Brain pericyte (primary cell): ENCODE measurements around the gene KIF21B.
"Not testable (repeated sequence)": the region's sequence is repeated elsewhere in the genome, so short reads cannot be mapped to it uniquely, and the experiment has no call there.

Experiments
- DNase-seq: peaks from one replicate; pipeline ENCODE4 v3.0.0-alpha.2; 2012; ENCODE audit warnings: low read depth, low spot score

KIF21B gene

GRCh38 chr1:200971428-200971903 is 52.0 kb downstream of the KIF21B start:
- DNase-seq, result no peak

- no peak for DNase-seq
Observed at GRCh38 chr1:200970771-200971427, 52.6 kb downstream of the KIF21B start.

- no peak for DNase-seq
Observed at GRCh38 chr1:200969726-200970561, 53.6 kb downstream of the KIF21B start.

- DNase-seq, result no peak
Observed at GRCh38 chr1:200968469-200969410, 54.8 kb downstream of the KIF21B start.

GRCh38 chr1:200967693-200968468 is 55.6 kb downstream of the KIF21B start:
- no peak for DNase-seq

- no peak for DNase-seq
Observed at GRCh38 chr1:200966934-200967333, 56.6 kb downstream of the KIF21B start.

GRCh38 chr1:200965111-200965805 is 58.3 kb downstream of the KIF21B start:
- no peak for DNase-seq

GRCh38 chr1:200963888-200964287 is 59.6 kb downstream of the KIF21B start:
- not testable (repeated sequence) for DNase-seq

- no peak for DNase-seq
Observed at GRCh38 chr1:200963076-200963475, 60.4 kb downstream of the KIF21B start.

- no peak for DNase-seq
Observed at GRCh38 chr1:200962631-200963030, 60.9 kb downstream of the KIF21B start.

- not testable (repeated sequence) for DNase-seq
Observed at GRCh38 chr1:200962151-200962550, 61.4 kb downstream of the KIF21B start.

GRCh38 chr1:200960948-200961340 is 62.6 kb downstream of the KIF21B start:
- DNase-seq, result no peak

- no peak for DNase-seq
Observed at GRCh38 chr1:200960236-200960947, 63.1 kb downstream of the KIF21B start.

GRCh38 chr1:200959411-200959921 is 64.0 kb downstream of the KIF21B start:
- DNase-seq, result no peak

GRCh38 chr1:200958597-200958996 is 64.9 kb downstream of the KIF21B start:
- DNase-seq, result no peak

GRCh38 chr1:200954434-200954833 is 69.1 kb downstream of the KIF21B start:
- no peak for DNase-seq

GRCh38 chr1:200951016-200951415 is 72.5 kb downstream of the KIF21B start:
- DNase-seq, result no peak

GRCh38 chr1:200949626-200950025 is 73.9 kb downstream of the KIF21B start:
- no peak for DNase-seq

GRCh38 chr1:200947059-200947566 is 76.4 kb downstream of the KIF21B start:
- no peak for DNase-seq
